HG03196 (cell line): Measurements from ENCODE around the gene IGSF21.

ENCODE experiments used
- ATAC-seq: cut with Tn5 transposase; IDR thresholded peaks from one replicate; pipeline ENCODE4 v1.9.1; 2021; ENCODE audit not compliant: unreplicated experiment

The IGSF21 gene

GRCh38 chr1:18094096-18094495 is 13.5 kb upstream of the IGSF21 start:
- ATAC-seq: no peak

GRCh38 chr1:18097206-18097605 is 10.4 kb upstream of the IGSF21 start:
- ATAC-seq: no peak

- no peak for ATAC-seq
Measured at GRCh38 chr1:18099026-18099425, 8.6 kb upstream of the IGSF21 start.

- no peak for ATAC-seq
Measured at GRCh38 chr1:18100060-18100459, 7.5 kb upstream of the IGSF21 start.

GRCh38 chr1:18100491-18101063 is 7.0 kb upstream of the IGSF21 start:
- ATAC-seq: no peak

GRCh38 chr1:18101508-18101907 is 6.1 kb upstream of the IGSF21 start:
- ATAC-seq: no peak

GRCh38 chr1:18103788-18104421 is 3.7 kb upstream of the IGSF21 start:
- no peak for ATAC-seq

- ATAC-seq: no peak
Measured at GRCh38 chr1:18104546-18105100, 3.0 kb upstream of the IGSF21 start.

GRCh38 chr1:18105196-18105595 is 2.4 kb upstream of the IGSF21 start:
- no peak for ATAC-seq

- no peak for ATAC-seq
Measured at GRCh38 chr1:18108299-18109057, 880 bp downstream of the IGSF21 start.

GRCh38 chr1:18109058-18109755 is 1.6 kb downstream of the IGSF21 start:
- ATAC-seq: no peak

GRCh38 chr1:18109756-18110597 is 2.4 kb downstream of the IGSF21 start:
- ATAC-seq: no peak

GRCh38 chr1:18110598-18110939 is 3.0 kb downstream of the IGSF21 start:
- no peak for ATAC-seq

GRCh38 chr1:18110968-18111367 is 3.4 kb downstream of the IGSF21 start:
- no peak for ATAC-seq

- no peak for ATAC-seq
Measured at GRCh38 chr1:18111605-18112297, 4.2 kb downstream of the IGSF21 start.

- ATAC-seq: no peak
Measured at GRCh38 chr1:18112611-18113010, 5.0 kb downstream of the IGSF21 start.

GRCh38 chr1:18114726-18115410 is 7.3 kb downstream of the IGSF21 start:
- no peak for ATAC-seq

- ATAC-seq: no peak
Measured at GRCh38 chr1:18116777-18117176, 9.2 kb downstream of the IGSF21 start.

GRCh38 chr1:18118078-18118477 is 10.5 kb downstream of the IGSF21 start:
- ATAC-seq: no peak
